SU-DHL-6 (cell line): ENCODE results near the gene TBC1D20.
"Not testable (repeated sequence)": the region's sequence is repeated elsewhere in the genome, so short reads cannot be mapped to it uniquely, and the experiment has no call there.

Source experiments
- CTCF ChIP-seq: fragments of 200-600 bp; sonication (generic); IDR thresholded peaks from one replicate; pipeline ENCODE4 v1.5.1; 2017; ENCODE audit warnings: antibody characterized with exemption, mild to moderate bottlenecking, low read length, moderate library complexity; ENCODE audit not compliant: insufficient read depth, poor library complexity, severe bottlenecking
- EZH2phosphoT487 ChIP-seq: fragments of 200-600 bp; sonication (generic), shearing (Covaris generic); conservative IDR thresholded peaks from 2 replicates; pipeline ENCODE4 v1.6.1; 2018; ENCODE audit warnings: mild to moderate bottlenecking, antibody characterized with exemption, low read length, moderate library complexity, mixed read lengths

DNA sequence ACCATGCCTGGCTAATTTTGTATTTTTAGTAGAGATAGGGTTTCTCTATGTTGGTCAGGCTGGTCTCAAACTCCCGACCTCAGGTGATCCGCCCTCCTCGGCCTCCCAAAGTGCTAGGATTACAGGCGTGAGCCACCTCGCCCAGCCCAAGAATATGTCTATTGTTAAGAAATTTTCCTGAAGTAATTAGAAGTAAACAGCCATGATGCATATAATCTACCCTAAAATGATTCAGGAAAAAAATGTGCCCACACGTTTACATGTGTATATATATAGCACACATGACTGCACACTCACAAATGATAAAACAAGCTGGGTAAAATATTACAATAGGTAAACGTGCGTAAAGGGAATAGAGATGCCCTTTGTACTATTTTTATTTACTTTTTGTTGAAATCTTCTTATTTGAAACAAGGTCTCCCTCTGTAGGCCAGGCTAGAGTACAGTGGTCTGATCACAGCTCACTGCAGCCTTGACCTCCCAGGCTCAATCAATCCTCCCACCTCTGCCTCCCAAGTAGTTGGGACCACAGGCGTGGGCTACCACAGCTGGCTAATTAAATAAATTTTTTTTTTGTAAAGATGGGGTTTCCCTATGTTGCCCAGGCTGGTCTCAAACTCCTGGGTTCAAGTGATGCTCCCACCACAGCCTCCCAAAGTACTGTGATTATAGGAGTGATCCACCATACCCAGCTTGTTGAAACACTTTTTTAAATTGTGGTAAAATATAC lies 48.2 kb upstream of the TBC1D20 start:
- not testable (repeated sequence) for TF ChIP-seq CTCF, EZH2phosphoT487
